Central memory CD4-positive, alpha-beta T cell (primary cell): ENCODE data around the gene ARIH2.
A peak's percentile ranks its signal among the peaks of the same experiment; 100 is the strongest.

Source experiments
- DNase-seq: peaks from one replicate; pipeline ENCODE4 v3.0.0; 2022

ARIH2 gene

DNA sequence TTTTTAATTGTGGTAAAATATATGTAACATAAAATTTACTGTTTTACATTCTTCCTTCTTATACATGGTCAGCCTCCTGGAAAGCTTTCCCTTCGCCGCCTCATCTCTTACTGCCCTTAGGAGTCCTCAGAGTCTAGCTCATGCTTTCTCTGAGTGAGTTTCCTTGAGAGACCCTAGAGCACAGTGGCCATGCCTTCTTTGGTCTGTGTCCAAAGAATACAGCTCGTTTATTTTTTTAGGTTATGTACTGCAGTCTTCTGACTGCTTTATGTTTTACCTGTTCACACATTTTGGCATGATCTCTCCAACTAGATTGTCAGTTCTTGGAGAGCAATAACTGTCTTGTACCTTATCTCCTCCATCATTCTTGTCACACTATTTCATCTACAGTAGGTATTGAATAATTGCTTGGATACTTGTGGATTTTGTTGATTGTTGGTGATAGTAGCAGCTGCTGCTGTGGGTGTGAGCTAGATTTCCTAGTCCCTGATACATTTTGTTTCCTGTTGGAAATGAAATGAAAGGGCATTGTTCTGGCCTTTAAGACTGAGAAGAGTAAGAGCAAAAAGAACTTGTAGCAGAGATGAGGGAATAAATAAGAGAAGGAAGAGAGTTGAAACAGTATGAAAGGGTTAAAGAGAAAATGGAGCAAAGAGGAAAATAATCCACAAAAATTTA, 10.9 kb downstream of the ARIH2 start:
- no peak for DNase-seq

DNA sequence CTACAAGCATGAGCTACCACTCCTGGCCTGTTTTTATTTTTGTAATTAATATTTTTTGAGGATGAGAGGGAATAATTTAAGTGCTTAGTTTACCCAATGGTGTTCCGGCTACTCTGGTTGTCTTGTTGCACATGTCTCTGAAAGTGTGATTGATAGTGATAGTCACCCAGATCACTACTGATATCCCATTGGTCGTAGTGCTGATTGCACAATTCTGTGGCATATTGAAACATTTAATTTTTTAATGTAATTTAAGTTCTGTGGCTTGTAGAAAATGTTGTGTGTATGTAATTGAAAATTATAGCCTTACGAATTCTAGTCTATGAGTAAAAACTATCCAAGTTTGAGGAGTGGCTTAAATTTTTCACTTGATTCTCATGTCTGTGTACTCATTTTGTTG, 11.9 kb downstream of the ARIH2 start:
- no peak for DNase-seq

DNA sequence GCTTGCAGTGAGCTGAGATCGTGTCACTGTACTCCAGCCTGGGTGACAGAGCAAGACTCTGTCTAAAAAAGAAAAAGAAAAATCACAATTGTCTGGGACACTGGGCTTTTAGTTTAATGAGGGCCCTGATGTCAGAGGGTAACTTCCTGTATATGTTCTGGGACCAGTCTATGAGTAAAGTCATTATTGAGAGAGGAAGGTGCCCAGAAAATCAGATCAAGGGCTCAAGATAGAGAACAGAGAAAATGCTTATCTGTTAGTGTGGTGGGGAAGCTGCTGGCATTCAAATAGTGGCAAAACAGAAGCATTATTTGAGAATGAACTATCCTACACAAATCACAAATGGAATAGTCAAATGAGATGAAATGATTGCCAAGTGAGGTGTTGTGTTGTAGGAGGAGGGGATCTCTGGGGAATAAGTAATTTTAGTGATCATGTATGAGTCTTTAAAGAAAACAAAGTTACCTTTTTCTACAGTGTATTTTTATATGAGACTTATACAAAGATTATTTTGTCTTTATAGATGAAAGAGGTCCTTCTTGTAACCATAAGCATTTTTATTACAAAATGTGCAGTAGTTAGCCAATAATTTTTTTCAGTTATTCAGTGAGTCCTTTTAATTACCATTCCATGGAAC, 13.4 kb downstream of the ARIH2 start:
- no peak for DNase-seq

DNA sequence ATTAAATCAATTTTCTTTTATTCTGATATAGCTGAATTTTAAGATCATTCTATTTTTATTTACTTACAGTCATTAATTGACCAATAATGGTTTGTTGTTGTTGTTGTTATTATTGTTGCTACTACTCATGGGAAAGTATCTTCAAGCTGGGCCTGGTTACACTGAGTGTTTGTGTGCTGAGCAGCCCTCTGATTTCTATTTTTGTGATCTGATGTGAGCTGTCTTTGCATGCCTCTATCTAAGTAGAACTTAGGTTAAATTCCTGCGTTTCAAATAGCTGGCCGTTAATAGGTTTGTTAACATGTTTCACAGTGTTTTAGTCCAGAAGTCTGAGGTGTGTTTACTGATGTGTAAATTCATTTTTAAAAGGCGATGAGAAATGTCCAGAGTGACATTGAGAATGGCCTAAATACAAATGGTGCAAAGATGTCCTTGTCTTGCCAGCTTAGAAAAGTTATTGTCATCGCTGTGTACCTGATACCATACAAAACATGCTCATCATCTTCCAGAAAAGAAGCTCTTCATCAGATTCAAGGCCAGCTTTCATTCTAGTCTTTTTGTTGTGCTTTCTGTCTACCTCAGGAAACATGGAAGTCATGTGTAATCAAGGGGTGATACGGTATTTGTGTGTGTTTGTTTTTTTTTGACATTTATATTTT, 15.8 kb downstream of the ARIH2 start:
- DNase-seq: no peak

DNA sequence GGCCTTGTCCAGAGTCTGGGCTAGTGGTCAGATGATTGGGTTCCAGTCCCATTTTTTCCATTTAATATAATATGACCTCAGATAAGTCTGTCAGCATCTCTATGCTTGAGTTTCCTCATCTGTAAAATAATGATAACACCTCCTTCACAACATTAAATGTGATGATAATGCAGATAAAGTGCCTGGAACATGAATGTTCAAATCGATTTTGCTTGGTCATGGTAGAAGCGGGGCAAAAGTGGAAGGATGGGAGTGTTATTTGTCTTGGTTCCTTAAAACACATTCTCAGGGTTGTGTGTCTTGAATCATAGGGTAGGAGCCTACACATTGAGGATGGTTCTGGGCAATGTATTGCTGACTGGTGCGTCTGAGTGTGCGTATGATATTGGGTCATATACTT, 16.9 kb downstream of the ARIH2 start:
- DNase-seq: no peak

DNA sequence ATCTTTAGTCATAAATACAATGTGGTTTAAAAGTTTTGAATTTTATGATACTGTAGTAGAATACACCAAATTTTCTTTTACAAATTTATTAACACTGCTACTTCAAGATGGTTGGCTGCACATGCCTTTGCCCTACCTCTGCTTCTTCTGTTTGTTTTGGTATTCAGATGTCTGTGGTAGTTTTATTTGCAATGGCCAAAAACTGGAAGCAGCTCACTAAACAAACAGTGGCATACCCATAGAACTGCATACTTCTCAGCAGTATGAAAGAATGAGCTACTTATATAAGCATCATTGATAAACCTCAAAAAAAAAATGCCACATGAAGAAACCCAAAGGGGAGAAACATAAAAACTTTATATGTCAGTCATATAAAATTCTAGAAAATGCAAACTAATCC, 19.5 kb downstream of the ARIH2 start:
- DNase-seq: no peak

DNA sequence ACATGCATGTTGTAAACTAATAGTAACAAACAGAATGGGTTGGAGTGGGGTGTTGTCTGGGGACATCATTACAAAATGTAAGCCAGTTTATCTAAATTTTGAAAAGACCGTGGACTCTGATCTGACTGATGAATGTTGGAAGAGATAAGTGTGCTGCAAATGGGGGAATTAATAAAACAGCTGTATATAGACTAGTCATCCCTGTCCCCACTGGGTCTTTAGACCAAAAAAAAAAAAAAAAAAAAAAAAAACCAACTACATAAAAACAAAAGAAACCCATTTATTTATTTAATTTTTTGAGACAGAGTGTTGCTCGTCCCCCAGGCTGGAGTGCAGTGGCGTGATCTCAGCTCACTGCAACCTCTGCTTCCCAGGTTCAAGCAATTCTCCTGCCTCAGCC, 20.0 kb downstream of the ARIH2 start:
- DNase-seq: no peak

DNA sequence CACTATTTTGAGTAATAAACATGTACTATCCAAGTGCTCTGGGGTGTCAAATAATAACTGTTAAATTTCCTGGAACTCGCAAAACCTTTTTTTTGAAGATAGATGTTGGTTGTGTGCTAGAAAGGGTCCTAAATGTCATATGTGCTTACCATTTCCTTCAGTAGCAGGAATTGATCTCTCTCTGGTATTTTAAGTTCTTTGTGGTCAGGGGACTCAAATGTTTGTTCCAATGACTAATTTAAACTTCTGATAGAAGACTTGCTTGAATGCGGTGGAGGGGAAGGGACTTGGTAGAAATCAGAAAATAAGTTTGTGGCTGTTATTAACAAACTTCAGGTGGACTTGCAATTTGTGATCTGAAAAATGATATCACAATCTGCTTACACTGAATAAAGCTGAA, 26.8 kb downstream of the ARIH2 start:
- no peak for DNase-seq

DNA sequence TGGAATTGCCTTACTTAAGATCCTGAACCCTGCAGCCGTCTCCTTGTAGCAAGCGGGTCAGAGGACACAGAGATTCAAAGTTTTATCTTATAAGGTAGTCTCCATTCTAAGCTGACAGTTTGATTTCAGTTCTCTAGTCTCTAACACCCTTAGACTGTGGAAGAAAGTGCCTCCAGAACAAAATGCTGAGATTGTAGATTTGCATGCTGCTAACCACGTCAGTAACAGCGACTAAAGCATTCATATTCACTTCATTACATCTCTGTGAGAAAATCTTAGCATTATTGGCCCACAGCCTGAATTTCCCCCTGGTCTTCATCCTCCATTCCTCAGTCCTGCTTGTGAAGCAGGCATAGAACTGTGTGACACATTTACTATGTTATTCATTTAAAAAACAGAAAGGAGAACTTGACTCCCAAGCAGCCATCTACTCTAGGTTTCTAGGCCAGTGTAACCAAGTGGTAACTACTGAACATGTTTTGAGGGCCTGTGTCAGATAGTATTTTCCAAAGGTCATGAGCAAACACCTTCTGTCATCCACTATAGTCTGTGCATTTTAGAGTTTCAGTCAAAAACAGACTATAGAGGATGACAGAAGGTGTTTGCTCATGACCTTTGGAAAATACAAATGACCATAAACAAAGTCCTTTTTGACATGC, 27.4 kb downstream of the ARIH2 start:
- no peak for DNase-seq

DNA sequence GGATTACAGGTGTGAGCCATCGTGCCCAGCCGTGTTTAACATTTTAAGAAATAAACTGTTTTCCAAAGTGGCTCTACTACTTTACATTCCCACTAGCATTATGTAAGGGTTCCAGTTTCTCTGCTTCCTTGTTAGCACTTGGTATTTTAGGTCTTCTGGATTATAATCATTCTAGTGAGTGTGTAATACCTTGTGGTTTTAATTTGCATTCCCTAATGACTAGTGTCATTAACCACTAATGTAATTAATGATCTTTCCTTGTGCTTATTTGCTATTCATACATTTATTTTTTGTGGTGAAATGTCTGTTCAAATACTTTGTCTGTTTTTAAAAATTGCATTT, 30.7 kb downstream of the ARIH2 start:
- DNase-seq: no peak

DNA sequence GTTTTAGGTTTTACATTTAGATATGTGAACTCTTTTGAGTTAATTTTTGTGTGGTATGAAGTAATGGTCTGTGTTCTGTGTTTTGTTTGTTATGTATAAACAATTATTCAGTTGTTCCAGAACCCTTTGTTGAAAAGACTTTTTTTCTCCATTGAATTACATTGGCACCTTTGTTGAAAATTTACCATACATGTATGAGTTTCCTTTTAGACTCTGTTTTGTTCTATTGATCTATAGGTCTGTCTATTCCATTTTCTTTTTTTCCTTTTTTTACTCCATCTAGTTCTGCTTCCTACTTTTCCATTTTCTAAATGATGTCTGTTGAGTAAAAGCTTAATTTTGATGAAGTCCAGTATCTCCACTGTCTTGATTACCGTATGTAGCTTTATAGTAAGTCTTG, 31.4 kb downstream of the ARIH2 start:
- DNase-seq: no peak

DNA sequence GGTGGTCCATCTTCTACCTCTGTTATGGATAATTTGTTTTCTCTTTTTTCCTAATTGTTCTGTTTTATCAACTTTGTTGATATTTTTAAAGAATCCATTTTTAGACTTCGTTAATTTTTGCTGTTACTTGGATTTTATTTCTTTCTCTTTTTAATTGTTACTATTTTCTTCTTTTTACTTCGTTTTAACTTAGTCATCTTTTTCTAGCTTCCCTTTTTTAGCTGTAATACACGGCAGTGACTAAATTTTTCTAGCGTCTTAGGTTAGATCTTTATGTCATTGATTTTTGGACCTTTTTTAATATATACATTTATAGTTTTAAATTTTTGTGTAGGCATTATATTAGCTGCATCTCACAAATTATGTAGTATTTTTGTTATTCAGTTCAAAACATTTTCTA, 33.1 kb downstream of the ARIH2 start:
- no peak for DNase-seq

DNA sequence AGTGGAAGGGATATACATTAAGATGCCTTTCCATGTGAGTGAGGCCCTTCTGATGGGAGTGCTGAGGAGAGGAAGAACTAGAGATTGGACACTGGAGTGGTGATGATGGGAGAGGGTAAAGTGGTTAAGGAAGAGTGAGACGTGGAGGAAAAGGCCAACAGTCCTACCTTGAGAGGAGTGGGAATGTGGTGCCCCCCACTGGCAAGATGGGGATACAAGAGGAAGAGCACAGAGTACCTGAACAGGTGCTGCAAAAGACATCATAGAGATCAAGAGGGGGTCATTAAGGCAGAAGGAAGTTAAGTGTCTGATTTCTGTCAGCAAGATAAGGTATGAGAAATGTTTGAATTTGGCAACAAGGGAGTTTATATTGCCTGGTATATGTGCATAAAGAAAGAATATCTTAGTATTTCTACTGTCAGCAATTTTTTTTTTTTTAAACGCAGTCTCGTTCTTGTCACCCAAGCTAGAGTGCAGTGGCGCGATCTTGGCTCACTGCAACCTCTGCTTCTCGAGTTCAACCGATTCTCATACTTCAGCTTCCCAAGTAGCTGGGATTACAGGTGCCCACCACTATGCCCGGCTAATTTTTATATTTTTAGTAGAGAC, 34.0 kb downstream of the ARIH2 start:
- peak; percentile 34 for DNase-seq

DNA sequence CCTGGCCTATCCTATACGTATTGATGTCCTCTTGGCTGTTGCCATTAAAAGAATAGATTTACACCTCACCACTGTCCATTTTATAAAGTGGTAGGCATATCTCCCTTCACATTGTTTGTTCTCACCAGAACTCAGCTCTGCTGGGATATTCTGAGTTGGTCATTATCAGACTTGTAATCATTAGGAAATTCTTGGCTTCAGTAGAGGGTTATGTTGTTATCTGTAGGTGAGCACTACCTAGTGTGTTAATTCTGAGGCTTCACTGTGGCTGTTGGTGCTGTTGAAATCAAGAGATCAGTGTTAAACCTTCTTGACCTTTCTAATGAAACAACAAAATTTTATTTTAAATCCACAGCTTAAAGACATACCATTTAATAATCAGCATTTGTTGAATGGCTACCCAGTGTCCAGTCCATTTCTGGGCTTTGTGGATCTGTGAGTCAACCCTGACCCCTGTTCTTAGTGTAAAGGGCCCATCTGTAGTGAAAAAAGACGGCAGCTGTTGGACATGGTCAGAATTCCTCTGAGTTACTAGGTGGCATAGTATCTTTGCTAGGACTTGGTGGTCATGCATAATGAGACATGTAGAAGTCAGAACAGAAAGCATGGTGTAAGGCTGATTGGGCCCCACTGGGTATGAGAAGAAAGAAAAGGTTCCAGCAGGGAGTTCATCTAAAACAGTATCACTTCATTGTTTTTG, 38.5 kb downstream of the ARIH2 start:
- no peak for DNase-seq

DNA sequence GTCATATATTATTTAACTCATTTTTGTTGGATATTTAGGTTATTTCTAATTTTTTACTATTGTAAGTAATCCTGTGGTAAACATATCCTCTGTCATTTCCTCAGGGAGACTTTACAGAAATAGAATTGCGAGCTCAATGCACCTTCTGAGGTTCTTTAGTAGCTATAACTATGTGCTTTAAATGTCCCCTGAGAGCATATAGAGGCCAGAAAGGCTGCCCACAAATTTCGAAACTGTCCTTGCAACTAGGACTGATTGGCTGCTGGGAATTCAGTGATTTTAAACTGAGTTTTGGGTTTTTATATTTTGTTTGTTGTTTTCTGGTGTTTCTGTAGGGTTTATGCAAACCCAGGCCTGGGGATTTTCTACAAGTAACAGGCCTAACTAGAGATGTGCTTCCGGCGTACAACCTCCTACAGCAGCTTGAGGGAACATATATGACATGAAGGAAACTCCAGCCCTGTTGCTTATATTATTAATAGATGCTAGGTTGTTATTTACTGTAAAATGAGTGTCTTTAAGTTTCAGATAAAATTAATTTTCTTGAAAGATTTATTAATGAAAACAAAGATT, 42.3 kb downstream of the ARIH2 start:
- DNase-seq: no peak

DNA sequence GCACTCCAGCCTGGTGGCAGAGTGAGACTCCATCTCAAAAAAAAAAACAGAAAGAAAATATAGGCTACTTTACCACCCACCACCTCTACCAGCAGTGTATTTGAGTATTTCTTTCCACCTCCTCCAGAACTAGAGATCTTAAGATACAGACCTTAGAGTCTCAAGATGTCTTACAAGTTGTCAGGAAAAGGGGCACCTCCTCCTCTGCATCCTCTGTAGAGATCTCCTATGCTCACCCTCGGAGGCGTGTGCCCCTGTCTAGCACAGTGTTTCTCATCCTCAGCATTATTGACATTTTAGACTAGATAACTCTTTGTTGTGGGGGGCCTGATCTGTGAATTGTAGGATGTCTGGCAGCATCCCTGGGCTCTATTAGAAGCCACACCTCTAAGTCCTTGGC, 43.7 kb downstream of the ARIH2 start:
- no peak for DNase-seq

DNA sequence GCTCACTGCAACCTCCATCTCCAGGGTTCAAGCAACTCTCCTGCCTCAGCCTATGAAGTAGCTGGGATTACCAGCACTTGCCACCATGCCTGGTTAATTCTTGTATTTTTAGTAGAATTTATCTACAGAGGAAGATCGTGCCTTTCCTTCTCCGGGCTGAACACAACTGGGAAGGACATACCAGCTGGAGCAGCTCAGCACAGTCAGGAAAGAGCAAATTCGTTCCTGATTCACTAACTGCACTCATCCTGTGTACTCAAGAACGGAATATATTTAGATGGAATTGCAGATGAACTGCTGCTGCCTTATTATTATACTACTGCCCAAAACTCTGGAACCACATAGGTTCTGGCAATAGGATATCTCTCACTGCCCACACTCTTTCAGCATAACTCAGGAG, 44.3 kb downstream of the ARIH2 start:
- no peak for DNase-seq

DNA sequence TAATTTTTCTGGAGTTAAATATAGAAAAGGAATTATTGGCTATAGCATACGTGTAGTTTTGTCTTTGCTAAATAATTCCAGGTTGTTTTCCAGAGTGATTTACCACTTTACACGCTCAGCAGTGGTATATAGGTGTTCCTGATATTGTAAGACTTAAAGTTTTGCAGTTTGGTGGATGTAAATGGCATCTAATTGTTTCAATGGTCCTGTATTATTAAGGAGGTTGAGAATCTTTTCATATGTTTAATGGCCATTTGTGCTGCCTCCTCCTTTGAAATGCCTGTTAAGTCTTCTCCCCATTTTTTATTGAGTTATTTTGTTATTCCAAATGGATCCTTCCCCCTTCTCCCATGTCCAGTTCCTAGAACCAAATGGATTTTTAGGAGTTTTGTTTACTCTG, 44.9 kb downstream of the ARIH2 start:
- no peak for DNase-seq

DNA sequence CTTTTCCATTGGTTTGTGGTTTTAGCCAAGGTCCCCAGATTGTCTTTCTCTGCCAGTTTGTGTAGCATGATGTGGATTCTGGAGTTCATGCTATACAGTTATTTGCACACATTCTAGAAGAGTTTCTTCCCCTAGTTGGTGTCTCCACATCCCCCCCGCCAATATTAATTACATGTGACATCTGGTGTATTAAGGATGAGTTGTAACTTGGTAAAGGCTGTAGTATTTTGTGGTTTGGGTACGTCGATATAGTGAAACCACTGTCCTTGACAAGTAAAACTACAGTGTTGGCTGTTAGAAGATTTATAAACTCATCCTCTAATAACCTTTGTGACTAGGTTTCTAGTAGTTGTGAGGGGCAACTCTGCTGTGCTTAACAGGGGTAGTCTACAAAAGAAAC, 47.7 kb downstream of the ARIH2 start:
- no peak for DNase-seq

DNA sequence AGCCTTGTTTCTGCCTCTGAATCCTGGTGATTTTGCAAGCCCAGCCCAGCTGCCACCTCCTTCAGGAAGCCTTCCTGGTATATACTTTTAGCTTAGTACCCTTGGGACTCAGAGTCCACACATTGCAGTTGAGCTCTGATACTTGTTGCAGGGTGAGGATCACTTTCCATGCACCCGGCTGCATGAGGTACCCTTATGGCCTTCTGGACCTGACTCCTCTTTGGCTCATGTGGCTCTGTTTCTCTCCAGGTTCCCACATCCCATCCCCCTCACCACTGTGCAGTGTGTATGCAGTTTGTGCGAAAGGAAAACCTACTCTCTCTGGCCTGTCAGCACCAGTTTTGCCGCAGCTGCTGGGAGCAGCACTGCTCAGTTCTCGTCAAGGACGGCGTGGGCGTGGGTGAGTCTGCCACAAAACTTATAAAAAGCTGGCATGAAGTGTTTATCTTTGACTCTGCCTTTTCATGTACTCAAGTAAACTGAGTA, 48.3 kb downstream of the ARIH2 start:
- DNase-seq: no peak

DNA sequence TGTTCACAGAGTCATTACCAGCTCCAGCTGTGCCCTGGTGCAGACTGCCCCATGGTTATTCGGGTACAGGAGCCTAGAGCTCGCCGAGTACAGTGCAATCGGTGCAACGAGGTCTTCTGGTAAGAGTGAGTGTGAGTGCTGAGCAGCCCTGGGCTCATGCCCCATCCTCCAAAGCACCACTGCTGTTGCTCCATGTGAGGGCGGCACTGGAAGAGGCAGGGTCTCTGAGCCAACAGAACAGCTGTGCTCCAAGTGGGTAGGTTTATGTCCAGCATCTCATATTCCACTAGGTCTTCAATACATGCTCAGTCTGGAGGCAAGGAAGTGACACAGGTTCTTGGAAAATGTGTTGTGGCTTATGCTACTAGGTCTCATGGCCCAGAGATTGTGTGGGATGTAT, 51.9 kb downstream of the ARIH2 start:
- DNase-seq: no peak

DNA sequence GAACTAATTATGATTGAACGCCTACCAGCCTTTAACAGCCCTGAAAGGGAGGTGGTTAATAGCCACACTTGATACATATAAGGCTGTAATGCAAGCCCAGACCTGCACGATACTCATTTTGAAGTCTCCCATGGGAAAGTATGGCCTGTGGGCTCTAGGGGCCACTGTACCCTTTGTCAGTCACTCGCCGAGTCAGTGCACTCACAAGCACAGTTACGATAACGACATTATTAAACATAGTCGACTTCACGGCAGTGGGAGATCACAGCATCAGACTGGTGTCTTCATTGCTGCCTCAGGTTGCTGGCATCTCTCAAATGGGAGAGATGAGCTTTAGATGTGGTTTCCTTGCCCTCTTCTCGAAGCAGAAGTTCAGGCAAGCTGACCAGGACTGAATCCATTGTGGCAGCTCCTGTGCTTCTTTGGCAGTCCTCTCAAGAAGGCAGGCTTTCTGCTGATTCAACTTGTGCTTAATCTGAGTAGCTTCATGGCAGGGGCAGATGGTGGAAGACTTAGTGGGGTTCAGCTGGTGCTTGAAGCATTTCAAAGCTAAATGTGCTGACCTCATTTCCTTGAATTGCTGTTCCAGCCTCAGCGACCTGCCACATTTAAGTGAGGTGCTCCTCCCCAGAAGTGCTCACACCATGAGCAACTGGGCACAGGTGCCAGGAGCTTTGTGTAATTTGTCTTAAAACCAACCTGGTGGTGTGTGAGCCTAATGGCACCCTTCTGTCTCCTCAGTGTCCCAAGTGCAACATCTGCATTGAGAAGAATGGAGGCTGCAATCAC, 55.6 kb downstream of the ARIH2 start:
- no peak for DNase-seq
